ENCODE data around the gene SEC62. TPM values are rescaled to one million over a fixed set of nuclear protein-coding genes. Genes with fewer than 3 reads are reported as not detected.

SEC62 gene, protein sequence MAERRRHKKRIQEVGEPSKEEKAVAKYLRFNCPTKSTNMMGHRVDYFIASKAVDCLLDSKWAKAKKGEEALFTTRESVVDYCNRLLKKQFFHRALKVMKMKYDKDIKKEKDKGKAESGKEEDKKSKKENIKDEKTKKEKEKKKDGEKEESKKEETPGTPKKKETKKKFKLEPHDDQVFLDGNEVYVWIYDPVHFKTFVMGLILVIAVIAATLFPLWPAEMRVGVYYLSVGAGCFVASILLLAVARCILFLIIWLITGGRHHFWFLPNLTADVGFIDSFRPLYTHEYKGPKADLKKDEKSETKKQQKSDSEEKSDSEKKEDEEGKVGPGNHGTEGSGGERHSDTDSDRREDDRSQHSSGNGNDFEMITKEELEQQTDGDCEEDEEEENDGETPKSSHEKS
- total RNA-seq (2014; rRNA removed; shearing (Covaris generic)), result 33.0 and 33.9 TPM in 2 replicates

GRCh38 chr3:169966428-169966950 lies at the start of gene SEC62:
Gene SEC62 (plus strand): TSS chr3:169966807. CDS start chr3:169966823, 16 bp downstream.
- peak; percentile 93 for DNase-seq (ENCODE audit: low read depth)

DNA sequence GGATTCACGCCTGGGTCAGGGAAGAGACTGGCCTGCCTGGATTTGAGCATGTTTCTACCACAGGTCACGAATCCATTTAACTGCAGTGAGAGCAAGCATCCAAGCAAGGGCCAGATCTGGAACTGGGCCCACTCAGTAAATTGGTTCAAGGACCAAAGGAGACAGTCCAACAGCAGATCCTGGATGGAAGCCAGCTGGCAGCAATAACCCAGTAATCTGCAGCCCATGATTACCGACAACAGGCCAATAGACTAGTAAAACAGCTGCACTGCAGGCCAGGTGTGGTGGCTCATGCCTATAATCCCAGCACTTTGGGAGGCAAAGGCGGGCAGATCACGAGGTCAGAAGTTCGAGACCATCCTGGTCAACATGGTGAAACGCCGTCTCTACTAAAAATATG lies 43.4 kb upstream of the SEC62 start:
- peak; percentile 58 for DNase-seq (ENCODE audit: low read depth)

DNA sequence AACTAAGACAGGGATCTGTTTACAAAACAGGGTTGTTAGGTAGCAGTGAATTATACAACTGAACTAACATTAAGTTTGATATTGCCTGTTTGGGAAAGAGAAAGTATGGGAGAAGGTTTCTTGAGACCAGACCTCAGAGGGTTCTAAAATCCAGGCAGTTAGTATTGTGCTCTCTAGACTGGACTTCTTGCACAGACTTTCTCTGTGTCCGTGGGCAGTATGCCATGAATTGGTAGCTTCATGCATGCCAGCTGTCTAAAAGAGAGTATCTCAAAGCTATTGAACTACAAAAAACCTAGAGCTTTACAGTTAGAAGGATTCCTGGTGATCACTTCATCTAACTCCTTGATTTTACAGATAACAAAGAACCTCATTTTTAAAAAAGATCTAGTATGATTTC lies 42.8 kb upstream of the SEC62 start:
- peak; percentile 8 for DNase-seq (ENCODE audit: low read depth)

DNA sequence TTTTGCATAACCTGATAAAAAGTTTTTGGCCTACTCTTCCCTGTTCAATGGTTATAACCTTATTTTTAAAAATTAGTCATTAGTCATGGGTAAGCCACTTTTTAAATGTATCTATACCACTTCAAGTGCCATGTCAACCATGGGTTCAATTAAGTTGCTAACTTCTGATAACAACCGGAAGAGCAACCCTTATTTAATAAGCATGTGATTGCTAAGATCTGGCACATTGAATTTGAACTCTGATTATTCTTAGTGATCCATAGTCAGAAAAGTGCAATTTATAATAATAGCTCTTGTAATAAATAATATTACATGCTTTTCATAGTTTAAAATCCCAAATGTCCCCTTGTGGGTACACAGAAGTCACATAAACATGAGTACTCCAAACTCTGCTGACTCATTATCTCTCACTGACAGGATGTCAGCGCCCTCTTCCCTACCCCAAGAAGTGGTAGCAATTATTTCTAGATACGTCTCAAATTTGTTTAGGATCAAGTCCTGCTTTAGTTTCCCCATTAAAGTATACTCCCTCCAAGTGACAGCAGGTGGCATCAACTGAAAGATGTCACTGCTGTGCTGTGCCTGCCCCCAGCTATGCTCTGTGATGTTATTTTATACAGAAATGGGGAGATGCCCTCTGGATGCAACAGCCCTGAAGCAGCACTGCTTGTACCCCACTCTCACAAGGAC lies 36.6 kb upstream of the SEC62 start:
- DNase-seq (ENCODE audit: low read depth), result peak; percentile 18

- no peak for DNase-seq (ENCODE audit: low read depth)
These were observed 35.8 kb upstream of the SEC62 start for GRCh38 chr3:169930843-169931242.

- peak; percentile 51 for DNase-seq (ENCODE audit: low read depth)
These were observed 34.7 kb upstream of the SEC62 start for GRCh38 chr3:169931747-169932520.

GRCh38 chr3:169939320-169939719 lies 27.3 kb upstream of the SEC62 start:
- DNase-seq (ENCODE audit: low read depth), result no peak

- no peak for DNase-seq (ENCODE audit: low read depth)
These were observed 26.9 kb upstream of the SEC62 start for GRCh38 chr3:169939751-169940150.

DNA sequence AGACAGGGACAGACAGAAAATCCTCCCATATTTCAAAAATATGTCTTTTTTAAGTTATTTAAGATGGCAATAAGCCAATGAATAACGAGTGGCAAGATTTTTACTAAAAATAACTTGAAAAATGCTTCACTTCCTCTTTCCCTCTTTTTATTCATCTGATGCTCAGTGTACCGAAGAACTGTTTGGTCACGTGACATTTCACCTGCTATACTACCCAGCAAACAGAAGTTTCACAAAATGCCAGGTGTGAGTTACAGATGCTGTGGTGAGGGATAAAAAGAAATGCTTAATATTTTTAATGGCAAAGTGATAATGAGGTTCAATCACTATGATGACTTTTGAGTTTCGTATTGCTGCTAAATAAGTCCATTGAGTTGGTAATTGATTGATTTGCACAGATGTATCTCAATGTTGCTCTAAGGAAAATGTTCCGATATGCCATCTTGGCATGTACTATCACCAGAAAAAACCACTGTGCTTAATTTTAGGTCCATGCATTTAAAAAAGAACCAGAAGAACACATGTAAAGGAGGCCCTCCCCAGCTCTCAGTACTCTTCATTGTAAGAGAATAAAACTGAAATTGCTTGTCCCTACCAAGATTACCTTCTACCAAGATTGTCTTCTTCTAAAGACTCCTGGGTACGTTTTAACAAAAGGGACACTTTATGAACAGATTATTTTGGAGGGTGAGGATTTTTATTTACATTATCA lies 26.0 kb upstream of the SEC62 start:
- DNase-seq (ENCODE audit: low read depth), result no peak

DNA sequence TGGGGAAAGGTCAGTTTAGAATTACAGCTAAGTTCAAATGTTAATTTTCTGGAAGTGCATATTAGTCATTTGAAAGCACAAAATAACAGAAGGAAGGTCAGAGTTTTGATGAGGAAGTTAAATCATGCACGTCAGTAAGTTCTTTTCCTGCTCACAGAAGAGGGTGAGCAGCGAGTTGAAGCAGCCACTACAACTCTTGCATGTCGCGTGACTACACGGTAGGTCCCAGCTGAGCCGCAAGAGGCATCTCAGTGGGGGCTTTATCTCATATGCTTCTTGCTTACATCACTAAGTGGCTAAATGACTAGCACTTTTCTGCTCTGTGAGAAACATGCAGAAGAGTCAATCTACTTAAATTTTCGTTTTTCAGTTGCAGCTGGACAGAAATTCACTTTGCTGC lies 21.3 kb upstream of the SEC62 start:
- no peak for DNase-seq (ENCODE audit: low read depth)

DNA sequence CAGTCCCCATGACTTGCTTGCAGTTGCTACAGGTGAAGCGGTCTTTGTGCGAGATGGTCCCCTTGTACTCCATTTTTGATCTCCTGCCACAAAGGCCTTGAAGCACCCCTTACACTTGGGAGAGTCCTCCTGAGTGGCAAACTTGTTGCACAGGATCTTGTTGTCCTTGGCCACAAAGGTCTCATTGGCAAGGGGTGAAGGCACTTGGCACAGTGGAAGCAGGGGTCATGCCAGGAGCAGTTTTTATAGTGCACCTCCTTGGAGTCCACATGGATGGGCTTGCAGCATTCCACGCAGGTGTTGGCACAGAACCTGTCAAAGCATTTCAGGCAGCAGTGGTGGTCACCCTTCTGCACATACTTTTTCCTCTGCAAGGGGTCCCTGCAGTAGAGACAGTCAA lies 20.3 kb upstream of the SEC62 start:
- DNase-seq (ENCODE audit: low read depth), result no peak

GRCh38 chr3:169948559-169949448 lies 17.8 kb upstream of the SEC62 start:
- DNase-seq (ENCODE audit: low read depth), result no peak

GRCh38 chr3:169952045-169952444 lies 14.6 kb upstream of the SEC62 start:
- no peak for DNase-seq (ENCODE audit: low read depth)

GRCh38 chr3:169953462-169954141 lies 13.0 kb upstream of the SEC62 start:
- DNase-seq (ENCODE audit: low read depth), result peak; percentile 73

GRCh38 chr3:169954142-169954756 lies 12.4 kb upstream of the SEC62 start:
- no peak for DNase-seq (ENCODE audit: low read depth)

GRCh38 chr3:169955406-169955805 lies 11.2 kb upstream of the SEC62 start:
- no peak for DNase-seq (ENCODE audit: low read depth)

DNA sequence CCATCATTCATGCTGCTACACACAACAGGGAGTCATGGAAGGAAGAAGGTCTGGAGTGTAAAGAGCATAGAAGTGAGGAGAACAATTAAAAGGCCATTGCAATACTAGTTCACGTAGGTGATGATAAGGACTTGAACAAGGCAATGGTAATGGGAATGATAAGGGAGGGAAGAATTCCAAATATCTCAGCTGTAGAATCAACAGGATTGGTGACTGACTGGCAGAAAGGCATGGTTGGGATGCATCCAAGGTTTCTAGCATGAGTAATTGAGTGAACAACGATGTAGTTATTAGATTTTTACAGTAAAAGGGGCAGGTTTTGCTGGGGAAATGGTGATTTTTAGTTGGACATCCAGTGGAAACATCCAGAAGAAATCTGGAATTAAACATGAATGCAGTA lies 2.4 kb upstream of the SEC62 start:
- DNase-seq (ENCODE audit: low read depth), result peak; percentile 75

DNA sequence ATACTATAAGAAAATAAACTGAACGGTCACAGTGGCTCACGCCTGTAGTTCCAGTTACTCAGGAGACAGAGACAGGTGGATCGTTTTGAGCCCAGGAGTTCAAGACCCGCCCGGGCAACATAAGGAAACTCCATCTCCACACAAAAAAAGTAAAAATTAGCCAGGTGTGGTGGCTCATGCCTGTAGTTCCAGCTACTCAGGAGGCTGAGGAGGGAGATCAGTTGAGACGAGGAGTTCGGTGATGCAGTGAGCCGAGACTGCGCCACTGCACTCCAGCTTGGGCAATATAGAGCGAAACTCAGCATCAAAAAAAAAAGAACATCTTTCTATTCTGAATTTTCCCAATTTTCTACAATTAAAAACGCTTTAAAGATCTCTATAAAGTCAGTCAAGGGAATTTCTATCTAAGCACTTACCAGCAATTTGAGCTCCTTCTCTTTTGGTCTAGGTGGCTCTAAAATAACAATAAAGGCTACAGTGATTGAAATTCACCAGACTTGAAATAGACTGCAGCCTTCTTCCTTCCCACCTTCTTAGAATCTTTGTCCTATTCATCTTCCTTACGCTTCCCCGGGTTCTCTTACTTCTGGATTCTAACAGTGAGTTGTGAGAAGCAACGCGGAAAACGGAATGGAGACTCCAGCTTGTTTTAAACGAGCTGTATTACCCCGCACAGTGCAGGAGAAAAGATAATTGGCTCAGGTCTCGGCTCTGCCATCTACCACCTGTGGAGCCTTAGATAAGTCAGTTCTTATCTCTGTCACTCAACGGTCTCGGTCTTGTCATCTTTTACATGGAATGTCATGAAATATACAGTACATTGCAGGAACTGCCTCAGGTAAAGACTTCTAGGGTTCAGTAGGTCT lies 812 bp upstream of the SEC62 start:
- DNase-seq (ENCODE audit: low read depth), result no peak

Data from M059J (cell line).